RWPE1 (cell line): ENCODE measurements around the gene UBE3D.

Experiments used
- CTCF ChIA-PET: fragments of 350-600 bp; sonication (Branson Sonifier 250); formaldehyde crosslinking; extraction: SDS; loops from one replicate; lab custom pipeline; 2021; lab: Yijun Ruan, JAX
- POLR2A ChIA-PET: fragments of 400-600 bp; formaldehyde crosslinking; extraction: SDS; loops from one replicate; lab custom pipeline; 2020; ENCODE audit warnings: antibody characterized with exemption; ENCODE audit not compliant: low non-redundant PET; lab: Yijun Ruan, JAX
- DNase-seq: peaks from one replicate; pipeline ENCODE4 v3.0.0; 2012; ENCODE audit warnings: low spot score
- H3K27ac ChIP-seq: fragments of 450-650 bp; 2 replicates; pipeline ENCODE4 v1.5.1; 2017
- TF ChIP-seq, protein P1 (sequence below): fragments of 450-650 bp; conservative IDR thresholded peaks from 2 replicates; pipeline ENCODE4 v1.5.1; 2017; ENCODE audit warnings: low read depth, mild to moderate bottlenecking

The UBE3D gene

DNA sequence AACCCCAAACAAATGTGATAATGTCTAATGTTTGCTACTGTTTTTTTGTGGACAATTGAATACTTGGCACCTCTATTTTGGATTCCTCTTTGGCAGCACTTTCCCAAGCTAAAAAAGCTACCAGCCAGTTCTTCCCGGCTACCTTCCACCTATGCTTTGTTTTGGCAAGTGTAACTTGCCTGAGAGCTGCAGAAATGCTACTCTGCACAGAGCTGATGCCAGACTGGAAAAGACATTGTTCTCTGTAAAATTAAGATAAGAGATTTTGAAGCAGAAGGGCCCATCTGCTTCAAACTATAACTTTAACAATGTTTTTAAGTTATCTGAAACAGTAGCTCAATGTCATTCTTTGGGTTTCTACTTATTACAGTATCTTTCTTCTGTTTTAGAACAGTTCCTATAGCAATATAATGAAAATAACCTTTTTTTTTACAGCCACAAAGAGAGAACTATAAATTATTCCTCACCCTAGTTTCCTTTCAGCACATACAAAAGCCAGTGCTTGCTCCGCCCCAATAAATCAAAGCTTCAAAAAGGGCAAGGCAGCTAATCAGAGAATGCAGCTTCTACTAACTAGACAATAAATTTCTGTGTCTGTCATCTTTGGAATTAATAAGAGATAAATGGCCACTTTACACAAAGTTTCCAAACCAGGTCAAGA lies 183.1 kb downstream of the UBE3D start:
- TF ChIP-seq, protein P1, sequence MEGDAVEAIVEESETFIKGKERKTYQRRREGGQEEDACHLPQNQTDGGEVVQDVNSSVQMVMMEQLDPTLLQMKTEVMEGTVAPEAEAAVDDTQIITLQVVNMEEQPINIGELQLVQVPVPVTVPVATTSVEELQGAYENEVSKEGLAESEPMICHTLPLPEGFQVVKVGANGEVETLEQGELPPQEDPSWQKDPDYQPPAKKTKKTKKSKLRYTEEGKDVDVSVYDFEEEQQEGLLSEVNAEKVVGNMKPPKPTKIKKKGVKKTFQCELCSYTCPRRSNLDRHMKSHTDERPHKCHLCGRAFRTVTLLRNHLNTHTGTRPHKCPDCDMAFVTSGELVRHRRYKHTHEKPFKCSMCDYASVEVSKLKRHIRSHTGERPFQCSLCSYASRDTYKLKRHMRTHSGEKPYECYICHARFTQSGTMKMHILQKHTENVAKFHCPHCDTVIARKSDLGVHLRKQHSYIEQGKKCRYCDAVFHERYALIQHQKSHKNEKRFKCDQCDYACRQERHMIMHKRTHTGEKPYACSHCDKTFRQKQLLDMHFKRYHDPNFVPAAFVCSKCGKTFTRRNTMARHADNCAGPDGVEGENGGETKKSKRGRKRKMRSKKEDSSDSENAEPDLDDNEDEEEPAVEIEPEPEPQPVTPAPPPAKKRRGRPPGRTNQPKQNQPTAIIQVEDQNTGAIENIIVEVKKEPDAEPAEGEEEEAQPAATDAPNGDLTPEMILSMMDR = no peak
- CTCF ChIA-PET = no interaction called here
- DNase-seq = no peak
- no peak overlapping the region for H3K27ac ChIP-seq
- POLR2A ChIA-PET = no interaction called here

DNA sequence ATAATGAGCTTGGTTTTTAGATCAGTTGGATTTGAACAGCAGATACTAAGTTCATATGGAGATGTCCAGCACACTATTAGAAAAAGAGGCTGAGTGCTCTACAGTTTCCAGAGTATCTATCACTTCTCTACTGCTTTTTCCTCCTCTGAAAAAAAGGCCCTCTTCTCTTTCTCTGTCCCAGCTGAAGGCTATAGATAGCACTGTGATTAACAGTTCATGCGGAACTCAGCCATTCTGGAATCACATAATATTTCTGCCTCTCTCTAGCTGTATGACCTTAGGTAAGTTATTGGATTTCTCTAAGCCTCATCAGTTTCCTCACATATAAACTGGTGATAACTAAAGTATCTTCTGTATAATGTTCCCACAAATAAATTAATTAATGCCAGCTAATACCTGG lies 184.1 kb downstream of the UBE3D start:
- no peak overlapping the region for H3K27ac ChIP-seq
- TF ChIP-seq, protein P1 = no peak
- POLR2A ChIA-PET = no interaction called here
- CTCF ChIA-PET = interaction anchor here (0.6 kb wide), 1 partner anchor 212 kb away, joined by 3 read pairs; no protein-coding TSS in a partner anchor
- no peak for DNase-seq

DNA sequence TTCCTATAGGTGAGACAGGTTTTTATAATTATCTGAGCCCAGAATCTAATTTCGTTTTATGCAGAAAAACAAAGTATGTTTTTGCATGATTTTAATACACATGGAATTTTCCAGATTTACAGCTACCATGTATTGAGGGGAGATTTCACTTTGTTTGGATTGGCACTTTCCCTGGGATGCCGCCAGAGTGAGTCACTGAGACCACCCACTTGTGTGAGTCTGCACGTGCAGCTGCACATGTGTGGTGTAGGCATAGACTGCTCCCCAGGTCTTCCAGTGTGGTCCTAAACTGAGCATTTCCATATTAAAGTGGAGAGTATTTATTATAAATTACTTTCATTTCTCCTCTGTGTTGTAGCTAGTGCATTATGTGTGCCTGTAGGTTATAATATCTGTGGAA lies 186.8 kb downstream of the UBE3D start:
- DNase-seq = no peak
- POLR2A ChIA-PET = no interaction called here
- TF ChIP-seq, protein P1 = no peak
- CTCF ChIA-PET = no interaction called here
- H3K27ac ChIP-seq = no peak overlapping the region

DNA sequence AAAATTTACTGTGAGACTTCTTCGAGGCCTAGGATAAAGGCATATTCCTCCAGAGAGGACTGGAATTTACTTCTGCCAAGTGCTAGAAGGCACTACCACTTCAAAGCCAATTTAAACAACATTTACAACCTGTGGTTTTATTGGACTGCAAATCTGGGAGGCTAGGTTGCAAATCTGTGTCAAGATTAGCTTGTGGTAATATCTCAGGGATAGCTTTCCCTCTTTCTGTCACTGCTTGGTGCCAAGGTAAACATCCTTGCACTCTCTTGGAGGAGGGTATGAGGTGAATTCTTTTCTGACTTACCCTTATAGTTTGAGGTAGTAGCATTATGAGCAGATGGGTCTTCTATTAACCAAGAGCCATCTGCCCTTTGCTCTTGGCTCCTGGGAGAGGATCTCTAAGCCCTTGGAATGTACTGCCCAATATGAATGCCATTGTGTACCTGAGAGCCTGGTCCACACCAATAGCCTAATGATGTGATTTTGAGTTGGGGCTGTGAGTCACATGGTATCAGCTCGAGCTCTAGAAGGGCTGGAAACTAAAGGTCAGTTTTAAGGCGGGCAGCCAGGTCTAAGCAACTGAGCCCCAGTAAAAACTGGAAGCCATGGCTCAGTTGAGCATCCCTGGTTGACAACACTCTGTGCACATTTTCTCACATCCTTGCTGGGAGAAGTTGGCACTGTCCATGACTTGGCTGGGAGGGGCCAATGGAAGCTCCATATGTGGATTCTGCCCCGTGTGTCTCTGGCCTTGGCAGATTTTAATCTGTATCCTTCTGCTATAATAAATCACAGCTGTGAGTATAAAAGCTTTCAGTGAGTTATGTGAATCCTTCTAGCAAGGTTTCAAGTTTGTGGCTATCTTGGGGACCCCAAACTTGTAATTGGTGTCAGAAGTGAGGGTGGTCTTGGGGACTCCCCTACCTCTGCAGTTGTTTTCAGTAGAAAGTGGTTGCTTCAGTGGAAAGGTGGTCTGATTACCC lies 188.1 kb downstream of the UBE3D start:
- ChIA-PET CTCF (no interaction called here), POLR2A (no interaction called here)

DNA sequence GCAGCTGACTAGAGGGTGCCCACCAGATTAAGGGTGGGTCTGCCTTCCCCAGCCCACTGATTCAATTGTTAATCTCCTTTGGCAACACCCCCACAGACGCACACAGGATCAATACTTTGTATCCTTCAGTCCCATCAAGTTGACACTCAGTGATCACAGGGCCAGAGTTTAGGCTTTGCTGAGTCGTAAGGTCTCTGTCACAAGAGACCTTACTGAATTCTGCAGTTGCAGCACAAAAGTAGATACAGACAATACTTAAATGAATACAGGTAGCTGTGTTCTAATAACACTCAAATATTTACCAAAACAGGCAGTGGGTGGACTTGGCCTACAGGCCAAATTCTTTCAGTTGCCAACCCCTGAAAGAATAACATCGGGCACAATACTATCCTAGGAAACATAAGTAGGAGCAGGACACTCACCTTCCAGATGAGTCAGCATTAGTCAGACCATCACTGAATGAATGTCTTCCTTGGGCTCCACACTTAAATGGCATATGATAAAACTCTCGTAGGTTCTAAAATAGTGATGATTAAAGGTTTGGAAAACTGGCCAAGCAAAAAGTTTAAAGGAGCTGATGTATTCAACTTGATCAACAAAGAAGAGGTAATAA lies 190.0 kb downstream of the UBE3D start:
- DNase-seq = peak; percentile 91
- POLR2A ChIA-PET = no interaction called here
- TF ChIP-seq, protein P1 = no peak
- CTCF ChIA-PET = interaction anchor here (0.6 kb wide), 1 partner anchor 512 kb away, joined by 3 read pairs; the partner anchor contains the start of gene TPBG
- peak overlapping the region; percentile 37; the same call in 1 of the 2 replicates for H3K27ac ChIP-seq

More for the DNA sequence above, 188.1 kb downstream of the UBE3D start:
- TF ChIP-seq, protein P1 = no peak
- H3K27ac ChIP-seq = peak overlapping the region; percentile 23; the same call in 1 of the 2 replicates
- DNase-seq = no peak

DNA sequence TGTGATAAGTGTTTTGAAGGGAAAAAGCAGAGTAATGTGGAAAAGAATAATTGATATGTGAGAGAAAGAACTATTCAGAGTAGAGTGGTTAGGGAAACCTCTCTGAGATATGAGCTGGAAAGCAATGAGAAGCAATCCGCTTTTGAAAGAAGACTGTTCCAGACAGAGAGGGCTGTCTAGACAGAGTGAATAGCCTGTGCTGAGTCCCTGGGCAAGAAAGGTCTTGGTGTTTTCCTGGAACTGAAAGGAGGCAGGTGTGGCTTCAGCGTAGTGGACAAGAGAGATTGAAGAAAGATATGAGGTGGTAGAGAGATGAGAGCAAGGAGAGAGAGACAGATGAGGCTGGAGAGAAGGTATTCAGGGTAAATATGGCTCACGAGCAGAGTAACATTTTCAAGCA lies 190.8 kb downstream of the UBE3D start:
- no peak for DNase-seq
- no peak overlapping the region for H3K27ac ChIP-seq
- TF ChIP-seq, protein P1 = no peak
- CTCF ChIA-PET = interaction anchor here (0.7 kb wide), 1 partner anchor 1443 kb away, joined by 3 read pairs; no protein-coding TSS in a partner anchor
- POLR2A ChIA-PET = no interaction called here
